Measurements from ENCODE around the gene TM9SF4.
A peak's percentile ranks its signal among the peaks of the same experiment; 100 is the strongest.

Gene TM9SF4, protein sequence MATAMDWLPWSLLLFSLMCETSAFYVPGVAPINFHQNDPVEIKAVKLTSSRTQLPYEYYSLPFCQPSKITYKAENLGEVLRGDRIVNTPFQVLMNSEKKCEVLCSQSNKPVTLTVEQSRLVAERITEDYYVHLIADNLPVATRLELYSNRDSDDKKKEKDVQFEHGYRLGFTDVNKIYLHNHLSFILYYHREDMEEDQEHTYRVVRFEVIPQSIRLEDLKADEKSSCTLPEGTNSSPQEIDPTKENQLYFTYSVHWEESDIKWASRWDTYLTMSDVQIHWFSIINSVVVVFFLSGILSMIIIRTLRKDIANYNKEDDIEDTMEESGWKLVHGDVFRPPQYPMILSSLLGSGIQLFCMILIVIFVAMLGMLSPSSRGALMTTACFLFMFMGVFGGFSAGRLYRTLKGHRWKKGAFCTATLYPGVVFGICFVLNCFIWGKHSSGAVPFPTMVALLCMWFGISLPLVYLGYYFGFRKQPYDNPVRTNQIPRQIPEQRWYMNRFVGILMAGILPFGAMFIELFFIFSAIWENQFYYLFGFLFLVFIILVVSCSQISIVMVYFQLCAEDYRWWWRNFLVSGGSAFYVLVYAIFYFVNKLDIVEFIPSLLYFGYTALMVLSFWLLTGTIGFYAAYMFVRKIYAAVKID

DNA sequence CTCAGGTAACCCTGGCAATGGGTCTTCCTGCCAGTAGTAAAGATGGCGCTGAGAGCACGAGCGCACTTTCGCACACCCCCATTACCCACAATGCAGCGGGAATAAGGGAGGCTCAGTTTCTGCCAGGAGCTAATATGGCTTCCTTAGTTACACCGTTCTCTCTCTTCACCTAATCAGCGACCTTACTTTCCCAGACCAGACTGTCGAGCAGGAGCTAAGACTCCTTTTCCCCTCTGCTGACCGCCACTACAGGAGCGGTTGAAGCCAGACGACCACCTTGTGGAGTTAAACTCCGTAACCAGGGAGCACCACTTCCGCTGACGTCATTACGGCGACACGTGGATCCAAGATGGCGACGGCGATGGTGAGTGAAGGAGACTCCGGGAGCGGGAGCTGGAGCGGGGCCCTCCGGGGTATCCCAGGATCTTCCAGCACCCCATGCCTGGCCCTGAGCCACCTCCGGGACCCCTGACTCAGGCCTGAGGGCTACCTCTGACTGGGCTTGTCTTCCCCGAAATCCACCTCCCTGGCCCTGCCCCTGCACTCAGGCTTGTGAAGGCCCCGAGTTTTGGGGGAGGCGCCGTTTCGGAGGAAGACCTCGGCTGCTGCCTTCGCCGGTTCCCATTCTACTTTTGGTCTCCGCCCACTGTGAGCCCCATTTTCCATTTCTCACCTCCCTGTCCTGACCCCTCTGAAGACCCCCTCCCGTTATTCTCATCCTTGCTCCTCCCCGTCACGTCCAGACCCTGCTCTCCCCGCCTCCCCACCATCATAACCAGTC lies at the start of gene TM9SF4:
Gene TM9SF4 (plus strand): TSS at position 323 of the 781 bp plus-strand sequence. CDS start 27 bp downstream, at position 350.
- DNase-seq (ENCODE audit: low read depth in 1 of 2, low spot score in 1 of 2) = peak; percentile 72 to 77

DNA sequence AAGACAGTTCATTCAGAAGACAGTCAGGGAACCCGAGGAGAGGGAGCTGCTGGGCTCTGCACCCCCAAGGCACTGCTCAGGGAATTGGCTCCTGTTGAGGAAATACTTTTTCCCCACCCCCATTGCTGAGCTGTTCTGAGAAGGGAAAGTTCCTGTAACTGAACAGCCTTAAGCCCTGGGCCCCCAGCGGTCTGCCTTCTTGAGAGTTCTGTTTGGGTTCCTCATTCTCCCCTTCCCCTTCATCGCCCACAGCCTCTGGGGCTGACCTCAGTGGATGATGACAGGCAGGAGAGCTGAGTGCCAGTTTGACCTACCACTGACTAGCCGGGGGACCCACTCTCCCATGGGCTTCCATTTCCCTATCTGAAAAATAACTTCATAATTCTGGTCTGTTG lies 46.7 kb upstream of the TM9SF4 start:
- no peak for DNase-seq (ENCODE audit: low read depth in 1 of 2, low spot score in 1 of 2)

DNA sequence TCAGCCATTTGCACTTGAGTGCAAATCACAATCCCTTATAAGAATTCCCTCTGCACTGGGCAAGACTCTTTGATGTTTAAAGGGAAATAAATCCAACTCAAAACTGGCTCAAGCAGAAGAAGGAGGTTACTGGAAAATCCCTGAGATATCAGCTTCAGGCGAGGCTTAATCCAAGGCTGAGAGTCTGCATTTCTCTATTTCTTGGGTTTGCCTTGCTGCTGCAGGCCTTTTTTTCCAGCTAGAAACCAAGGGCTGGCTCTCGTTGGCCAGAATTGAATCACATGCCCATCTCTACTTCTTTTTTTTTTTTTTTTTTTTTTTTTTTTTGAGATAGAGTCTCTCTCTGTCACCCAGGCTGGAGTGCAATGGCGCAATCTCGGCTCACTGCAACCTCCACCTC lies 45.8 kb upstream of the TM9SF4 start:
- no peak for DNase-seq (ENCODE audit: low read depth in 1 of 2, low spot score in 1 of 2)

DNA sequence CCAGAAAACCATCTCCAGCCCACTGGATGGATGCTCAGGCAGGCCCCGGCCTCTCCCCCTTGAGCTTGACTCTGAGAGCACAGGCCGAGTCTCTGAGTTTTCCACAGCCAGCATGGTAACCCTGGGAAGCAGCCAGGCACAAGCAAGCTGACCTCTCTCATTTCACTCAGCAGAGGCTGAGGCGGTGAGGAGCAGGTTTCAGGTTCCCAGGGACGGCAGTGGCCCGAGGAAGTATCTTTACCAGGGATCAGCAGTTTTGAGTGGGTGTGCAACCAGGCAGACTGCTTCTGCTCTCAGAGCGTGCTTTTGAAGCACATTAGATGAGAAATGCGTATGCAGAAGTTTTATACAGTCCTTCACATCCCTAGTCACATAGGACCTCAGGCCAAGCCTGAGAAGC lies 44.8 kb upstream of the TM9SF4 start:
- no peak for DNase-seq (ENCODE audit: low read depth in 1 of 2, low spot score in 1 of 2)

DNA sequence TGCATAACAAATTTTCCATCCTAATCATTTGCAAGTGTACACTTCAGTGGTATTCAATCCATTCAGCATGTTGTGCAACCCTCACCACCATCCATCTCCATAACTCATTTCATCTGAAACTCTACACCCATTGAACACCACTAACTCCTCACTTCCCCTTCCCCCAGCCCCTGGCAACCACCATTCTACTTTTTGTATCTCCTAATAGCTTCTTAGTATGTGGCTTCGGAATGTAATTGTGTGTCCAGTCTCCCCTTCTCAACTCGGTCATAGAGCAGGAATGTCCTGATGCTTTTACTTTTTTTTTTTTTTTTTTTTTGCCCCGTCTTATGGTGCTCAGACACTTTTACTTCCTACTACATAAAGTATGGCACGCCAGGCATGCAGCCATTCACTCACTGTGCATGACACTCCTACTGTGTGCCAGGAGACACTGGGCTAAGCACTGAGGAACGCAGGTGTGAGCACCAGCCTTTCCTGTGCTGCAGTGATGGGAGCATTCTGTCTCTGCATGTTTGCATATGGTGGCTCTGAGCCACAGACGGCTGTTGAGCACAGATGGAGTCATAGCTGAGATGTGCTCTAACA lies 42.2 kb upstream of the TM9SF4 start:
- no peak for DNase-seq (ENCODE audit: low read depth in 1 of 2, low spot score in 1 of 2)

DNA sequence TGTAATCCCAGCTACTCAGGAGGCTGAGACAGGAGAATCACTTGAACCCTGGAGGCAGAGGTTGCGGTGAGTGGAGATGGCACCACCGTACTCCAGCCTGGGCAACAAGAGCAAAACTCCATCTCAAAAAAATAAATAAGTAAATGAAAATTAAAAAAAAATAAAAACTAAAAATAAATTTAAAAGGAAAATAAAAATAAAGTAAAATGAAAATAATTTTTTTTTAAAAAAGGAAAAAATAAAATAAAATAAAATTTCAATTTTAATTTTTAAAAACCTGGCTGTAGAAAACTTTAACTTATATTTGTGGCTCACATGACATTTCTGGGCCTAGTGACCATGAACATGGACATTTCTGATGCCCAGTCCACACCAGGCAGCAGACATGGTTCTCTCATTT lies 41.3 kb upstream of the TM9SF4 start:
- no peak for DNase-seq (ENCODE audit: low read depth in 1 of 2, low spot score in 1 of 2)

DNA sequence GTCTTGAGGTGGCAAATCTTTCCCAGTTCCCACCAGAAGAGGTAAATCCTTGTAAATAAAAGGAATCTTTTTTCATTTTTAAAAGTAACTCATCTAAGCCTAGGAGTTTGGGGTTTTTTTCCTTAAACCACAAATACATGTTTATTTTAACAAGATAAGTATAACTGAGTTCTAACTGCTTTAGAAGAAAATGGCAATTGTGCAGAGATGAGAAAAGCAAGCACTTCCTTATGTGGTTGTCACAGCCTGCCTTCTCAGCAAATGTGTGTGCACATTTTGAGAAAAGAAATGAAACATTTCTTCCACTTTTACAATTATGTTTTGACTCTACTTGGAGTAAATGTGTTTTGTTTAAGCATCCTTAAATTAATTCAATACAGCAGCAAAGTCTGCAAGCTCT lies 39.8 kb upstream of the TM9SF4 start:
- no peak for DNase-seq (ENCODE audit: low read depth in 1 of 2, low spot score in 1 of 2)

DNA sequence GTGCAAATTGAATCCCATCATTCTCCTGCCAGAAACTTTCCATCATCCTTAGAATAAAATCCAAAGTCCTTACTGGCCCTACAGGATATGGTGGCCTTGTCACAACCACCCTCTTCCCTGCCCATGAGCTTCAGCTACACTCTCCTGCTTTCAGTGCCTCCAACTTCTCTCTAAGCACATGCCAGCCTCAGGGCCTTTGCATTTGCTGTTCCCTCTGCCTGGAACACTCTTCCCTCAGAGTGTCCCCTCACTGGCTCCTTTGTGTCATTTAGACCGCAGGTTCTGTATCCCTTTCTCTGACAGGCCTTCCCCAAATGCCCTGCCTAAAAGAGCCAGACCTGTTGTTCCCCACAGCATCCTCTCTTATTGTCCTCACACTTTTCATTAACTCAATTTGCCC lies 39.2 kb upstream of the TM9SF4 start:
- no peak for DNase-seq (ENCODE audit: low read depth in 1 of 2, low spot score in 1 of 2)

DNA sequence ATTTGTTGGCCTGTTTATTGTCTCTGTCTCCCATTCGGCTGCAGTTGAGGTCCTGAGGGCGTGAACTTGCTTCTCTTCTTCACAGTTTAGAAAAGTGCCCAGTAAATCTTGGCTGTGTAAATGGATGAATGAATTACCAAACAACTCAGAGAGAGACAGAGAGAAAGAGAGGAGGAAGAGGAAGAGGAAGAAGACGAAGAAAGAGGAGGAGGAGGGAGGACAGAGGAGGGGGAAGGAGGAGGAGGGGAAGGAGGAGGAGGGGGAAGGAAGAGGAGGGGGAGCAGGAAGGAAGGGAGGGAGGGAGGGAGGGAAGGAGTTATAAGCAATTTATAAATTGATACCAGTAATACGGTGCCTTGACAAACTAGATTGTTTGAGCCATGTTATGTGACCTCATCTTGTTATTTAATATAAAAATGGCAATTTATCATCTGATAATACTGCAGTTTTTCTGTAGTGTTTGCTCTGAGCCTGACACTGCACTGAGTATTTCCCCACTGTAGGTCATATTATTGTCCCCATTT lies 38.8 kb upstream of the TM9SF4 start:
- no peak for DNase-seq (ENCODE audit: low read depth in 1 of 2, low spot score in 1 of 2)

DNA sequence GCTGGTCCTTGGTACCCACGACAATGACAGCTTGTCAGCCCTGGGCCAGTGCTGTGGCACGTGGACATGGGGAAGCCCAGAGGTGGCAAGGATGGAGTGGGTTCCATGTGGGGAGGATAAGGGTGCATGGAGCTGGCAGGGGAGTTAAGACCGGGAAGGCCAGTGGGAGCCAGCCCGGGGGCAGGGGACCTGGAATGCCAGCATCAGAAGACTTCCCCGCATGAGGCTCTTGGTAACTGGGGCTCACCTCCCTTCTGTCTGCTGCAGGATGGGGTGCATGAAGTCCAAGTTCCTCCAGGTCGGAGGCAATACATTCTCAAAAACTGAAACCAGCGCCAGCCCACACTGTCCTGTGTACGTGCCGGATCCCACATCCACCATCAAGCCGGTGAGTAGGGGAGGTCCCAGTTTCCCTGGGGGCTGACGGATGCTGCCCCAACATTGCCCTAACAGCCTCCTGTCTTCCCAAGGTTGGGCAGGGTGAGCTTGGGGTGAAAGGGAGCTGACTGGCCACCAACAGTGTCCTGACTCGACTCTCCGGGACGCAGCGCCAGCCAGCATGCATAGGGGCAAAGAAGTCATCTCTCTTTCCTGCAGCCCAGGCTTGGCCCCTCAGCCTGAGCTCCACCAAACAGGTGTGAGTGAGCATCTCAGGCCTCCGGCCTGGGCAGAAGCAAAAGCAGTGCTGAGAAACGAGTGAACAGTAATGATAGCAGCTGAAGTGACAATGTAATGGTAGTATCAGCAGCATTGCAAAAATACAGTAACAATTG lies 37.9 kb upstream of the TM9SF4 start:
- DNase-seq (ENCODE audit: low read depth in 1 of 2, low spot score in 1 of 2) = no peak

DNA sequence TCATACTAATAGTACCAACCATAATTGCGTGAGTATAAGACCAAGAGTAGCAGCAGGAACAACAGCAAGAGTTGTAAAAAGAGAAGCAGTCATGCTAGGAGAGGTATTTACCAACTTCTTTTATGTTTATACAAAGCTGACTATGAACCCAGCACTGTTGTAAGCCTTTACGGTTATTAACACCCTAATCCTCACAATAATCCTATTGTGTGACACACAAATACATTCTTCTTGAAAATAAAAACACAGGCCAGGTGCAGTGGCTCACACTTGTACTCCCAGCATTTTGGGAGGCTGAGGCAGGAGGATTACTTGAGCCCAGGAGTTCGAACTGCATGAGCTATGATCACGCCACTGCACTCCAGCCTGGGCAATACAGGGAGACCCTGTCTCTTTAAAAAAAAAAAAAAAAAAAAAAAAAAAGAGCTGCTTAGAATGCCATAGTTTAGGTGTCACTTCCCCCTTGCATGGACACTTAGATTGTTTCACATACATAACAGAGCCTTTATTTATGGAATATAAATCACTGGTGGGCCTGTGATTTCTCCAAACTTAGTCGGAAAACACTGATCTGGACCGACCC lies 37.3 kb upstream of the TM9SF4 start:
- DNase-seq (ENCODE audit: low read depth in 1 of 2, low spot score in 1 of 2) = no peak

DNA sequence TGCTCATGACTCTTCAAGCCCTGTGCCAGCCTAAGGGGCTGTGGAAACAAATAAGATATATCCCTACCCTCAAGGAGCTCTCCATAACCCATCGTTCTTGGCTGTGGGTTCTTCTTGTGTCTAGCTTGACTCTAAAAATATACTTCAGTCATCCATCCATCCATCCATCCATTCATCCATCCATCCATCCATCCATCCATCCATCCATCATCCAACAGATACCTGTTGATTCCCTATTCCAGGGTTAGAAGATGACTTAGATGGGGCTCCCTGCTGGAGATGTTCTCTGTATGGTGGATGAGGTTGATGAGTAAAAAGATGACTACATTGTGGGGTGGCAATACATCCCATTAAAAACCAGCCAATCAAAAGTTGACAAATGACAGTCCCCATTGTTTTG lies 34.0 kb upstream of the TM9SF4 start:
- no peak for DNase-seq (ENCODE audit: low read depth in 1 of 2, low spot score in 1 of 2)

DNA sequence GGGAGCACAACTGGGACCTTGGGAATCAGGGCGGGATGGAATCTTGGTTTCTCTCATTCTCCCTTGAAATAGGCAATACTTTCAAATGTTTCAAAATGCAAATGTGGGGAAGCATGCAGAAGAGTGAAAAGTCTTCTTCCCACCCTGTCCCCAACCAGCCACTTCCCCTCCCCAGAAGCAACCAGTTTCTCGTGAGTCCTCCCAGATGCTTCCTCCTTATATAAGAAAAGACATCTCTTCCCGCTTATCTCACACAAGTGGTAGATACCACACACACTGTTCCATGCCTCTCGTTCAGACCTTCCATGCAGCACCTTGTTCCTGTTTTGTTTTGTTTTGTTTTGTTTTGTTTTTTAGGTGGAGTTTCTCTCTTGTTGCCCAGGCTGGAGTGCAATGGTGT lies 32.3 kb upstream of the TM9SF4 start:
- no peak for DNase-seq (ENCODE audit: low read depth in 1 of 2, low spot score in 1 of 2)

DNA sequence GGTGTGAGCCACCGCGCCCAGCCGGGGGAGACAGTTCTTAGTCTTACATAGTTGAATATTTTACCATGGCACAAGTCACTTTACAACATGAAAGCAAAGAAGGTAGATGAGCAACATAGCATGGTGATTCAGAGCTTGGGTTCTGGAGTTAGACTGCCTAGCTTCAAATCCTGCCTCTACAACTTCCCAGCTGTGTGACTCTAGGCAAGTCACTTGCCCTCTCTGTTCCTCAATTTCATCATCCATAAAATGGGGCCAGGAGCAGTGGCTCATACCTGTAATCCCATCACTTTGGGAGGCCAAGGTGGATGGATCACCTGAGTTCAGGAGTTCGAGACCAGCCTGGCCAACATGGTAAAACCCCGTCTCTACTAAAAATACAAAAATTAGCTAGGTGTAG lies 31.2 kb upstream of the TM9SF4 start:
- no peak for DNase-seq (ENCODE audit: low read depth in 1 of 2, low spot score in 1 of 2)

DNA sequence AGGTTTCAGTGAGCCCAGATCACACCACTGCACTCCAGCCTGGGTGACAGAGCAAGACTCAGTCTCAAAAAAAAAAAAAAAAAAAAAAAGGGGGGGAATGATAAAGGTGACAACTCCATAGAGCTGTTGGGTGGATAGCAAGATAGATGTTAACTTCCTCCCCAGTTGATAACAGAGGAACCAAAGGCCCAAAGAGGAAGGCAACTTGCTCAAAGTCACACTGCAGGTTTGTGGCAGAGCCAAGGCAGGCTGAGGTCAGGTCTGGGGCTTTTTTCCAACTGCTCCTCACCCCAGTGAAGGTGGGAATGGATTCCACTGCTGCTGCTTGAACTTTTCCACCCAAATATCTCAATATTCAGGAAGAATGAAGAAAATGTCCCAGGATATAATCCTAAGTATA lies 30.7 kb upstream of the TM9SF4 start:
- no peak for DNase-seq (ENCODE audit: low read depth in 1 of 2, low spot score in 1 of 2)

DNA sequence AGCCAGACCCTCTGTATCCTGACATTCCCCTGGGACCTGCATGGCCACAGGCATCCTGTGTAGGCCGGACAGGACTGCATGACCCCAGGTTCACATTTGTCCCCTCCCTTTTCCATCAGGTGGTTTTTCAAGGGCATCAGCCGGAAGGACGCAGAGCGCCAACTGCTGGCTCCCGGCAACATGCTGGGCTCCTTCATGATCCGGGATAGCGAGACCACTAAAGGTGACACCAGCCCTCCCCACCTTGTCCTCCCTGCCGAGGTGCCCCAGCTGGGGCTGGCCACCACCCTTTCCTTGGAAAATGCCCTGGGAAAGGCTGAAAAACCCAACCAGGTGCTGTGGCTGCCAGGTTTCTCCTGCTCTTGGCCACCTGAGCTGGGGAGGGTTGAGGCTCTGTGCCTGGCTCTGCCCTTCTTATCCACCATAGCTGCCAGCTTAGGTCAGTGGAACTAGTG lies 29.8 kb upstream of the TM9SF4 start:
- no peak for DNase-seq (ENCODE audit: low read depth in 1 of 2, low spot score in 1 of 2)

DNA sequence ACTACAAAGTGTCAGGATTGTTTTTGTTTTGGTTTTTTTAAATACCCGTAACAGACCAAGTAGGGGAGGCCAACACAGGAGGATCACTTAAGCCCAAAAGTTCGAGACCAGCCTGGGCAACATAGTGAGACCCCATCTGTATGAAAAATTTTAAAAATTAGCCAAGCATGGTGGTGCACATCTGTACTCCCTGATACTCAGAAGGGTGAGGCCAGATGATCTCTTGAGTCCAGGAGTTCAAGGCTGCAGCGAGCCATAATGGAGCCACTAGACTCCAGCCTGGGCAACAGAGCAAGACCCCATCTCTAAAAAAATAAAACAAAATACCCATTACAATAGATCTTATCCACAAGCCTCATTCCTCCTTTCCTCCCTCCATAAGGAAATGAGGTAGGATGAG lies 28.7 kb upstream of the TM9SF4 start:
- no peak for DNase-seq (ENCODE audit: low read depth in 1 of 2, low spot score in 1 of 2)

DNA sequence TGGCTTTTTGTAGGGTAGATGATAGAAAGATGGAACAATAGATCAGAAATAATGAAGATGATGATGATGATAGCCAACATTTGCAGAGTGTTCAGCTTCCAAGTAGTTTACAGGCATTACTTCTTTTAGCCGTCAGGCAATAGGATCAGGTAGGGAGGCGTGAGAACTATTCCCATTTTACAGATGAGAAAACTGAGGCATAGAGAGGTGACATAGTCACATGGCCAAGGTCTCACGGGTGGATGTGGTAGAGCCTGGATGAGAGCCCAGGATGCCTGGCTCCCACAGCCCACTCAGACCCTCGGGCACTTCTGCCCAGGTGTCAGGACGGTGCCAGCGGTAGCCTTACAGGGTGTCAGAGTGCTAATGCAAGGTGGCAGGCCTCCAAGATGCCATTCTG lies 26.0 kb upstream of the TM9SF4 start:
- DNase-seq (ENCODE audit: low read depth in 1 of 2, low spot score in 1 of 2) = no peak

DNA sequence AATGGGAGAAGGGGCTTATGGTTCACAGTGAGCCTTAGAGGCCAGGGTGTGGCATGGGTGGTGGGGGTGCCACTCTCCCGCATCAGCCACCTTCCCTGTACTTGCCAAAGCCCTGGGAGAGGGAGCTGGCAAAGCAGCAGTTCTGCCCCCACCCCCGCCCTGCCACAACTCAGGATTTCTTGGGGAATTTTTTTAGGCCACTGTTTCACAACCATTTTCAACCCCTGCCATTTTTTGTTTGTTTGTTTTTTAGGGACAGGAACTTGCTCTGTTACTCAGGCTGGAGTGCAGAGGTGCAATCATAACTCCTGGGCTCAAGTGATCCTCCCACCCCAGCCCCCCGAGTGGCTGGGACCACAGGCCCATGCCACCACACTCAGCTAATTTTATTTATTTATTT lies 22.4 kb upstream of the TM9SF4 start:
- no peak for DNase-seq (ENCODE audit: low read depth in 1 of 2, low spot score in 1 of 2)

DNA sequence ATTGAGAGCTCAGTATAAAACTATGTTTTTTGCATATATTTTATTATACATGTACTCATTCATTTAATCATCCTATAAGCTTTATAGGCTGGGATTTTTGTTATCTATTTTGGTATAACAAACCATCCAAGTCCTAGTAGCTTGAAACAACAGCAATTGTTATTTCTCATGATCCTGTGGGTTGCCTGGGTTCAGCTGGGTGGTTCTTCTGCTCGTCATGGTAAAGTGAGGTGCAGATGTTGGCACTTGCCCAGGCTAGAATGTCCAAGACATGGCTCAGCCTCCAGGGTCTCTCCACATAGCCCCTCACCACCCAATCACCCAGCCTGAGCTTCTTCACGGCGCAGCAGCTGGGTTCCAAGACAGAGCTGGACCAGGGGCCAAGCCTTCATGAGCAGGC lies 20.8 kb upstream of the TM9SF4 start:
- no peak for DNase-seq (ENCODE audit: low read depth in 1 of 2, low spot score in 1 of 2)
